ENCODE results near the gene STMN1. TPM values are rescaled to one million over a fixed set of nuclear protein-coding genes. Genes with fewer than 3 reads are reported as not detected.

The STMN1 gene
- total and polyA plus RNA-seq, 3 donors from 2014 or later, result 230 to 727 (median 393) TPM

GRCh38 chr1:25898223-25899015 lies 7.8 kb downstream of the STMN1 start:
- Histone ChIP-seq H3K36me3 (ENCODE audit: low read depth, missing control alignments) (no peaks in the 10 kb centered on the region), H3K9me3 (no peaks in the 10 kb centered on the region), H3K27ac (peak overlapping the region; percentile 28 to 43), H3K4me1 (peaks cover 34% of the 10 kb centered on the region), H3K27me3 (no peaks in the 10 kb centered on the region), H3K4me3 (no peak overlapping the region)
- no peak for DNase-seq
- intact Hi-C loops (cut with DNase I; ENCODE audit: low total_unique reads), result loop anchor here (5.0 to 10.0 kb wide), 2 partner anchors 99 to 246 kb away; partner anchors contain the start of gene PAFAH2
- TF ChIP-seq POLR2A (IDR thresholded peaks at IDR 0.05), result no peak
- no peak for TF ChIP-seq CTCF (IDR thresholded peaks at IDR 0.05)
- 80 to 91% methylated on average over 11 of the region's 11 CpGs for WGBS, 2 donors

GRCh38 chr1:25897754-25898153 lies 8.5 kb downstream of the STMN1 start:
- H3K27ac ChIP-seq, result peak overlapping the region in 1 of 2 donors; percentile 28
- no peaks in the 10 kb centered on the region for H3K27me3 ChIP-seq
- no peak overlapping the region for H3K4me3 ChIP-seq
- 86 to 91% methylated on average over 5 of the region's 5 CpGs for WGBS, 2 donors
- peaks cover 38% of the 10 kb centered on the region for H3K4me1 ChIP-seq
- intact Hi-C loops (cut with DNase I; ENCODE audit: low total_unique reads), result loop anchor here (5.0 to 10.0 kb wide), 2 partner anchors 100 to 247 kb away; partner anchors contain the start of gene PAFAH2
- no peak for DNase-seq
- H3K9me3 ChIP-seq, result no peaks in the 10 kb centered on the region
- TF ChIP-seq POLR2A (IDR thresholded peaks at IDR 0.05) (no peak), CTCF (IDR thresholded peaks at IDR 0.05) (no peak)
- H3K36me3 ChIP-seq (ENCODE audit: low read depth, missing control alignments), result no peaks in the 10 kb centered on the region

GRCh38 chr1:25896266-25896665 lies 10.0 kb downstream of the STMN1 start:
- intact Hi-C loops (cut with DNase I; ENCODE audit: low total_unique reads), result loop anchor here (5.0 to 10.0 kb wide), 2 partner anchors 101 to 249 kb away; partner anchors contain the start of gene PAFAH2
- no peak overlapping the region for H3K4me3 ChIP-seq
- peaks cover 47% of the 10 kb centered on the region for H3K4me1 ChIP-seq
- H3K27ac ChIP-seq, result no peak overlapping the region
- WGBS, 2 donors, result 85 to 88% methylated on average over 1 of the region's 1 CpG
- no peaks in the 10 kb centered on the region for H3K9me3 ChIP-seq
- no peak for TF ChIP-seq CTCF (IDR thresholded peaks at IDR 0.05)
- no peak for TF ChIP-seq POLR2A (IDR thresholded peaks at IDR 0.05)
- H3K36me3 ChIP-seq (ENCODE audit: low read depth, missing control alignments), result no peaks in the 10 kb centered on the region
- no peak for DNase-seq
- no peaks in the 10 kb centered on the region for H3K27me3 ChIP-seq

- TF ChIP-seq CTCF (IDR thresholded peaks at IDR 0.05) (peak; percentile 92 to 97 (median 95)), POLR2A (IDR thresholded peaks at IDR 0.05) (no peak)
- intact Hi-C loops (cut with DNase I; ENCODE audit: low total_unique reads), result loop anchor here (5.0 to 10.0 kb wide), 2 partner anchors 102 to 249 kb away; partner anchors contain the start of gene PAFAH2
- H3K9me3 ChIP-seq, result no peaks in the 10 kb centered on the region
- peak overlapping the region in 1 of 2 donors; percentile 20 for H3K27ac ChIP-seq
- H3K27me3 ChIP-seq, result no peaks in the 10 kb centered on the region
- peaks cover 51% of the 10 kb centered on the region for H3K4me1 ChIP-seq
- WGBS, 2 donors, result 7 to 9% methylated on average over 10 to 12 of the region's 12 CpGs
- peak; percentile 92 for DNase-seq
- no peak overlapping the region for H3K4me3 ChIP-seq
- no peaks in the 10 kb centered on the region for H3K36me3 ChIP-seq (ENCODE audit: low read depth, missing control alignments)
Observed at GRCh38 chr1:25895365-25895990, 10.7 kb downstream of the STMN1 start.
